Fibroblast of pulmonary artery (primary cell): ENCODE data around the gene SIK3.
A peak's percentile ranks its signal among the peaks of the same experiment; 100 is the strongest.

Source experiments
- DNase-seq: peaks from one replicate; pipeline ENCODE4 v3.0.0-alpha.2; 2010; ENCODE audit warnings: low read depth
- H3K4me3 ChIP-seq: replicated peaks from 2 replicates; pipeline ENCODE4 v1.5.1; 2011; ENCODE audit warnings: low read depth, mild to moderate bottlenecking, control low read depth, low read length, moderate library complexity
- TF ChIP-seq, protein P1 (sequence below): IDR thresholded peaks from 2 replicates; pipeline ENCODE4 v1.5.1; 2011; ENCODE audit warnings: mild to moderate bottlenecking, control low read depth, low read length, inconsistent platforms; ENCODE audit errors: missing control alignments

The SIK3 gene

DNA sequence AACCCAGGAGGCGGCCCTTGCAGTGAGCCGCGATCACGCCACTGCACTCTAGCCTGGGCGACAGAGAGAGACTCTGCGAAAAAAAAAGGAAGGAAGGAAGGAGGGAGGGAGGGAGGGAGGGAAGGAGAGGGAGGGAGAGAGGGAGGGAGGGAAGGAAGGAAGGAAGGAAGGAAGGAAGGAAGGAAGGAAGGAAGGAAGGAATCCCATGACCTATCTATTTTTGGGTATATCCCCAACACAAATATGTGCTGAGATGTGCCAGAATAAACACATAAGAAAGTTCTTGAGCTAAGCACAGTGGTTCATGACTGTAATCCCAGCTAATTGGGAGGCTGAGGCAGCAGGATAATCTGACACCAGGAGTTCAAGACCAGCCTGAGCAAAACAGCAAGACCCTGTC lies 82.0 kb downstream of the SIK3 start:
- TF ChIP-seq, protein P1, sequence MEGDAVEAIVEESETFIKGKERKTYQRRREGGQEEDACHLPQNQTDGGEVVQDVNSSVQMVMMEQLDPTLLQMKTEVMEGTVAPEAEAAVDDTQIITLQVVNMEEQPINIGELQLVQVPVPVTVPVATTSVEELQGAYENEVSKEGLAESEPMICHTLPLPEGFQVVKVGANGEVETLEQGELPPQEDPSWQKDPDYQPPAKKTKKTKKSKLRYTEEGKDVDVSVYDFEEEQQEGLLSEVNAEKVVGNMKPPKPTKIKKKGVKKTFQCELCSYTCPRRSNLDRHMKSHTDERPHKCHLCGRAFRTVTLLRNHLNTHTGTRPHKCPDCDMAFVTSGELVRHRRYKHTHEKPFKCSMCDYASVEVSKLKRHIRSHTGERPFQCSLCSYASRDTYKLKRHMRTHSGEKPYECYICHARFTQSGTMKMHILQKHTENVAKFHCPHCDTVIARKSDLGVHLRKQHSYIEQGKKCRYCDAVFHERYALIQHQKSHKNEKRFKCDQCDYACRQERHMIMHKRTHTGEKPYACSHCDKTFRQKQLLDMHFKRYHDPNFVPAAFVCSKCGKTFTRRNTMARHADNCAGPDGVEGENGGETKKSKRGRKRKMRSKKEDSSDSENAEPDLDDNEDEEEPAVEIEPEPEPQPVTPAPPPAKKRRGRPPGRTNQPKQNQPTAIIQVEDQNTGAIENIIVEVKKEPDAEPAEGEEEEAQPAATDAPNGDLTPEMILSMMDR: no peak
- H3K4me3 ChIP-seq: no peak overlapping the region
- DNase-seq: no peak

DNA sequence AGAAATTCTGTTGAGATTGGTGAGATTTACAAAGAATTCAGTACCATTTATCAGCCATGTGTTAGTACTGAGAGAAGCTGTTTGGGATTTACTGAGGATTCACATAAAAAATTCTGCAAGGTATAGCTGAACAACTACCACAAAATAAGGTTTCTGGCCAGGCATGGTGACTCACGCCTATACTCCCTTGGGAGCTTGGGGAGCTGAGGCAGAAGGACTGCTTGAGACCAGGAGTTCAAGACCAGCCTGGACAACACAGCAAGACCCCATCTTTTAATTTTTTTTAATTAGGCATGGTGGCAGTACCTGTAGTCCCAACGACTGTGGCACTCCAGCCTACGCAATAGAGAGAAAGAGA lies 86.7 kb downstream of the SIK3 start:
- TF ChIP-seq, protein P1: no peak
- H3K4me3 ChIP-seq: no peak overlapping the region
- no peak for DNase-seq

DNA sequence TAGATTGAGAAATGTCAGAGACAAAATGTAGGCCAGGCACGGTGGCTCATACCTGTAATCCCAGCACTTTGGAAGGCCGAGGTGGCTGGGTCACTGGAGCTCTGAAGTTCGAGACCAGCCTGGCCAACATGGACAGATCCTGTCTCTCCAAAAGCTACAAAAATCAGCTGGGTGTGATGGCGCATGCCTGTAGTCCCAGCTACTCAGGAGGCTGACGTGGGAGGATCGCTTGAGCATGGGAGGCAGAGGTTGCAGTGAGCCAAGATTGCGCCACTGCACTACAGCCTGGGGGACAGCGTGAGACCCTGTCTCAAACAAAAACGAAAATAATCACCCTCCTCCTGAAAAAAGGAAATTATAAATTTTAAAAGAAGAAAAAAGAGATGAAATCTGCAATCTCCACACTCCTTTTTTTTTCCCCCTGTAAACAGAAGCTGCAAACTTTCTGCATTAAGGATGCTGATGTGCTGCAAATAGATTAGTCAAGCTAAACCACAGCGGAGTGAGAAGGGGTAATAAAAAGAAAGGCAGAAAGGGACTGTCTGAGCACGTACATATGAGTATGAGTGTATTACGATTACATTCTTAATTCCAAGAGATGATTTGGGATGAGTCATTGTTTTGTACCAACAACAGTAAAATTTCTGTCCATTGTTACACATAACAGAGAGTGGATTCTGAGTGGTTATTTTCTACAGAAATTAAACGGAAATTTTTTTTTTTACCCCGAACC lies 87.3 kb downstream of the SIK3 start:
- DNase-seq: peak; percentile 94
- H3K4me3 ChIP-seq: no peak overlapping the region
- TF ChIP-seq, protein P1: no peak

DNA sequence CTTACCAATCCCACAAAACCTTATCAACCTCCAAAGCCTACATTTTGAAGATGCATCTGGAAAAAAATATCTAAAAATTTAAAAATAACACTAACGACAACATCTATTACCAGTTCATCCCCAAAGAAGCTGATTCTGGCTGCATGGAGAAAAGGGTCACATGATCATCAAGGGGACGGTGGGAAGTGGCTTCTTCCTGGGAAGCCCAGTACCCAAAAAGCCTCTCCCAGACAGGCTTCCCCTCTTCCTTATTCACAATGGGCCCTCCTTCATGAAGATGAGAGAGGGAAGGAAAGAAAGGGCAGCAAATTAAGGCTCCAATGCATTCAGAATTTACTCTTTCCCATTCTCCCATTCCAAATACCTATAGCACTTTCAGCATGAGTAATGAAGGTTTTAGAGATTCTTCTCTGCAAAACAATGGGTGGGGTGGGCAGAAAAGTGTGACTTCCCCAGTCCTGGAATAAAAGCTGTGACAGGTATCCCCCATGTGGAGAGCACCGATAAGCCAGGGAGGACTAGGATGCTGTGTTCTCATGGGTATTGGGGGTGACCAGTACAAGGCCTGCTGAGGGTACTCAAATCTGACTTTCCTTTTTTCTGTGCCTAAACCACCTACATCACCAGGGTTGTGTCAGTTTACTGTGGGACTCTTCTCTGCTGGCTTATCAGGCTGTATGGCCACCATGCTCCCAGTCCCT lies 88.2 kb downstream of the SIK3 start:
- H3K4me3 ChIP-seq: no peak overlapping the region
- TF ChIP-seq, protein P1: no peak
- no peak for DNase-seq

DNA sequence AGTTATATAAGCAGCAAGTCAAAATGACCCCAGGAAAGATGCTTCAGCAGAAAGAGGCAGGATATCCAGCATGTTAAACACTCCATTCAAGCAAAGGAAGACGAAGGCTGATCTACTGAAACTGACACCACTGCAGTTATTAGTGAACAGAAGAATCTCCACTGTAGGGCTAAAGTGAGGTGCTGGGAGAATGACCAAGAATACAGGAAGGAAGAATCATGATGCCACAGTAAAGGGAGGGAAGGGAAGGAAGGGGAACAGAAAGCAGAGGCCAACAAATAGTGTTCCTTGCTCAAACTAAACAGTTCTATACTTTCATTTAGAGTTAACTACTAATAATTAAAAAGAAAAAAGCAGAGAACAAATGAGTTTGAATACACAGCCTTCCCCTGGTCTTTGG lies 92.5 kb downstream of the SIK3 start:
- H3K4me3 ChIP-seq: no peak overlapping the region
- no peak for DNase-seq
- TF ChIP-seq, protein P1: no peak

DNA sequence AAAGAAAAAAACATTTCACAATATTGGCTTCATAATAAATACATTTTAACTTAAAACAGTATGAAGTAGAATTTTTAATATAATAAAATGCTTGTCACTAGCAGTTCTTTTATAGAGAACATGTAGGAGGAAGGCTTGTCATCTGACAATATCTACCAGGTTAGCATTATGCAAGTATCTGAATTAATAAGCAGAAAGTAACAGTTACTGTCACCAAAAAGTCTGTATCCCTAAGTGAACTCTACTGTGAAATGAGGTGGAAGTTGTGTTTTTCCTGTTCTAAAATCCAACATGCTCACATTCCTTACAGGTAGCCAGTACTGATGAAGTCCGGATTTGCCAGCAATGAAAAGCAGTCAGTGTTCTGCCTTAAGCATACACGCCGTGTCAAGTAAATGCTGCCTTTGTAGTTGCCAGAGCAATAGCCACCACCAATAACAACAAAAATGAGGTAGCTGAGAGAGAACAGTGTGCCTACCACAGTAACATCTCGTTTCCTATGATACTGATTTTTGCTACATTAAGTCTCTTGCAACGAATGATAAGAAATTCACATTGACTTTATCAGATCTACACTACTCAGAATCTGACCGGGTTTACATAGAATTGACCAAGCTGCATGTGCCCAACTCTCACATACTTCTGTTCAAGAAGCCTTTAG lies 95.5 kb downstream of the SIK3 start:
- no peak for DNase-seq
- TF ChIP-seq, protein P1: no peak
- no peak overlapping the region for H3K4me3 ChIP-seq
